GM12891 (cell line): Measurements from ENCODE around the gene ZSCAN1.

ENCODE experiments used
- DNase-seq: peaks from one replicate; pipeline ENCODE4 v3.0.0; 2011; ENCODE audit warnings: low spot score; ENCODE audit not compliant: insufficient read length
- FAIRE-seq: peaks from 2 replicates; lab custom pipeline; 2011; peaks lifted over from hg19 to GRCh38; lab: Jason Lieb, UNC
- PAX5 ChIP-seq: IDR thresholded peaks from 2 replicates; pipeline ENCODE4 v1.6.1; 2011; ENCODE audit warnings: low read length, moderate library complexity, mild to moderate bottlenecking; ENCODE audit not compliant: insufficient read depth, severe bottlenecking
- POLR2A ChIP-seq: IDR thresholded peaks from 2 replicates; pipeline ENCODE4 v1.6.1; 2011; ENCODE audit warnings: low read depth, low read length, control low read depth
- POLR2AphosphoS5 ChIP-seq: IDR thresholded peaks from 2 replicates; pipeline ENCODE4 v1.6.1; 2011; ENCODE audit warnings: low read depth, low read length, control low read depth
- POU2F2 ChIP-seq: IDR thresholded peaks from 2 replicates; pipeline ENCODE4 v1.6.1; 2011; ENCODE audit warnings: low read depth, mild to moderate bottlenecking, control low read depth, low read length, moderate library complexity
- SPI1 ChIP-seq: IDR thresholded peaks from 2 replicates; pipeline ENCODE4 v1.6.1; 2011; ENCODE audit warnings: low read depth, low read length, control low read depth
- TAF1 ChIP-seq: IDR thresholded peaks from 2 replicates; pipeline ENCODE4 v1.6.1; 2011; ENCODE audit warnings: low read depth, low read length, control low read depth

The ZSCAN1 gene

GRCh38 chr19:58009666-58010301 is 24.0 kb upstream of the ZSCAN1 start:
- FAIRE-seq = peak; percentile 94
- peak; percentile 84 for DNase-seq
- TF ChIP-seq PAX5 (no peak), POLR2AphosphoS5 (0 out of 2 replicates have a peak, but pooled peaks have one; percentile 49), POLR2A (no peak), SPI1 (no peak), TAF1 (0 out of 2 replicates have a peak, but pooled peaks have one; percentile 22), POU2F2 (peak; percentile 43; the same call in 1 of the 2 replicates)

GRCh38 chr19:58010507-58010906 is 23.3 kb upstream of the ZSCAN1 start:
- FAIRE-seq (no peak), DNase-seq (no peak)
- TF ChIP-seq TAF1 (no peak), POLR2AphosphoS5 (no peak), POLR2A (no peak)

GRCh38 chr19:58014141-58014540 is 19.7 kb upstream of the ZSCAN1 start:
- TF ChIP-seq POLR2AphosphoS5 (no peak), SPI1 (no peak), POU2F2 (no peak), TAF1 (no peak), POLR2A (no peak), PAX5 (no peak)
- FAIRE-seq = no peak
- no peak for DNase-seq

GRCh38 chr19:58020129-58020528 is 13.7 kb upstream of the ZSCAN1 start:
- FAIRE-seq (no peak), DNase-seq (no peak)
- TF ChIP-seq PAX5 = no peak
- TF ChIP-seq SPI1 = no peak
- no peak for TF ChIP-seq TAF1
- TF ChIP-seq POU2F2 = no peak
- no peak for TF ChIP-seq POLR2AphosphoS5
- no peak for TF ChIP-seq POLR2A

- no peak for DNase-seq
- no peak for TF ChIP-seq SPI1
- TF ChIP-seq PAX5 = no peak
- no peak for TF ChIP-seq POLR2AphosphoS5
- FAIRE-seq = no peak
Observed at GRCh38 chr19:58021541-58022282, 12.1 kb upstream of the ZSCAN1 start.

- no peak for FAIRE-seq
- TF ChIP-seq POU2F2 (no peak), PAX5 (no peak), SPI1 (no peak), POLR2AphosphoS5 (no peak), TAF1 (no peak), POLR2A (no peak)
- no peak for DNase-seq
Observed at GRCh38 chr19:58022283-58022660, 11.6 kb upstream of the ZSCAN1 start.

GRCh38 chr19:58024661-58025060 is 9.2 kb upstream of the ZSCAN1 start:
- FAIRE-seq = no peak

GRCh38 chr19:58034477-58034793 is 610 bp downstream of the ZSCAN1 start:
- FAIRE-seq = no peak
- no peak for DNase-seq
- no peak for TF ChIP-seq PAX5
- TF ChIP-seq POLR2AphosphoS5 = no peak
- TF ChIP-seq POU2F2 = no peak
- TF ChIP-seq TAF1 = no peak
- TF ChIP-seq POLR2A = no peak
- TF ChIP-seq SPI1 = no peak

More at GRCh38 chr19:58024661-58025060, 9.2 kb upstream of the ZSCAN1 start:
- DNase-seq = no peak
- TF ChIP-seq POLR2AphosphoS5 (no peak), POU2F2 (no peak), POLR2A (no peak), PAX5 (no peak), TAF1 (no peak), SPI1 (no peak)

GRCh38 chr19:58035863-58036262 is 2.0 kb downstream of the ZSCAN1 start:
- TF ChIP-seq POLR2AphosphoS5 = no peak
- TF ChIP-seq PAX5 = no peak
- TF ChIP-seq POLR2A = no peak
- no peak for TF ChIP-seq TAF1
- TF ChIP-seq POU2F2 = no peak
- TF ChIP-seq SPI1 = no peak
- FAIRE-seq (no peak), DNase-seq (no peak)
